SU-DHL-6 (cell line): ENCODE results near the gene DNAJB7.

Experiments used
- EZH2phosphoT487 ChIP-seq: fragments of 200-600 bp; sonication (generic), shearing (Covaris generic); conservative IDR thresholded peaks from 2 replicates; pipeline ENCODE4 v1.6.1; 2018; ENCODE audit warnings: mild to moderate bottlenecking, antibody characterized with exemption, low read length, moderate library complexity, mixed read lengths
- TF ChIP-seq, protein P1 (sequence below): fragments of 200-600 bp; sonication (generic); IDR thresholded peaks from one replicate; pipeline ENCODE4 v1.5.1; 2017; ENCODE audit warnings: antibody characterized with exemption, mild to moderate bottlenecking, low read length, moderate library complexity; ENCODE audit not compliant: insufficient read depth, poor library complexity, severe bottlenecking

DNA sequence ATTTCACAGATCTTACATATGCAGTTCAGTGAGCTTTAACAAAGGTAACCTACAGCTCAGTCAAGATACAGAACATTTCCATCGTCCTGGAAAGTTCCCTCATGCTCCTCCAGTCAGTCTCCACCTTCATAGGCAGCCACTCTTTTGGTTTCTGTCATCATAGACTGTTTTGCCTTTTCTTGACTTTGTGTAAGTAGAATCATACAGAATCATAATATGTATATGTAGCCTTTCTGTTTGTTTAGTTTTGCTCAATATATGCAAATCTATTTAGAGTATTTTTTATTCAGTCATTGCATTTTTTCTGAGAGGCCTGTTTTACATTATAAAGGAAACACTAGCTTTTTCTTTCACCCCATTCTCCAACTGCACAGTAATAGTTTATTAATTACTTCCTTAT is 15.0 kb upstream of the DNAJB7 start:
- TF ChIP-seq, protein P1, sequence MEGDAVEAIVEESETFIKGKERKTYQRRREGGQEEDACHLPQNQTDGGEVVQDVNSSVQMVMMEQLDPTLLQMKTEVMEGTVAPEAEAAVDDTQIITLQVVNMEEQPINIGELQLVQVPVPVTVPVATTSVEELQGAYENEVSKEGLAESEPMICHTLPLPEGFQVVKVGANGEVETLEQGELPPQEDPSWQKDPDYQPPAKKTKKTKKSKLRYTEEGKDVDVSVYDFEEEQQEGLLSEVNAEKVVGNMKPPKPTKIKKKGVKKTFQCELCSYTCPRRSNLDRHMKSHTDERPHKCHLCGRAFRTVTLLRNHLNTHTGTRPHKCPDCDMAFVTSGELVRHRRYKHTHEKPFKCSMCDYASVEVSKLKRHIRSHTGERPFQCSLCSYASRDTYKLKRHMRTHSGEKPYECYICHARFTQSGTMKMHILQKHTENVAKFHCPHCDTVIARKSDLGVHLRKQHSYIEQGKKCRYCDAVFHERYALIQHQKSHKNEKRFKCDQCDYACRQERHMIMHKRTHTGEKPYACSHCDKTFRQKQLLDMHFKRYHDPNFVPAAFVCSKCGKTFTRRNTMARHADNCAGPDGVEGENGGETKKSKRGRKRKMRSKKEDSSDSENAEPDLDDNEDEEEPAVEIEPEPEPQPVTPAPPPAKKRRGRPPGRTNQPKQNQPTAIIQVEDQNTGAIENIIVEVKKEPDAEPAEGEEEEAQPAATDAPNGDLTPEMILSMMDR = no peak
- TF ChIP-seq EZH2phosphoT487 = no peak
